ENCODE data around the gene MISP.

The MISP gene

GRCh38 chr19:796692-797527 is 46.0 kb downstream of the MISP start, which contains the start of gene PTBP1:
Gene PTBP1 (plus strand): TSS chr19:797452. CDS start chr19:797498, 46 bp downstream.
- H3K27ac ChIP-seq, result peak within 1 kb of the TSS; percentile 94
- TF ChIP-seq ZFX (IDR thresholded peaks at IDR 0.05), result peak; percentile 41; the same call in 1 of the 2 replicates
- TF ChIP-seq CTCF (conservative IDR thresholded peaks at IDR 0.05), result no peak

- H3K27ac ChIP-seq, result peak overlapping the region; percentile 94
- TF ChIP-seq ZFX (IDR thresholded peaks at IDR 0.05) (no peak), CTCF (conservative IDR thresholded peaks at IDR 0.05) (no peak)
These were observed 46.9 kb downstream of the MISP start for GRCh38 chr19:797528-798414.

- peak overlapping the region; percentile 94 for H3K27ac ChIP-seq
- TF ChIP-seq CTCF (conservative IDR thresholded peaks at IDR 0.05) (no peak), ZFX (IDR thresholded peaks at IDR 0.05) (0 out of 2 replicates have a peak, but pooled peaks have one; percentile 18)
These were observed 47.6 kb downstream of the MISP start for GRCh38 chr19:798415-799075.

GRCh38 chr19:799076-799881 is 48.4 kb downstream of the MISP start:
- H3K27ac ChIP-seq, result peak overlapping the region; percentile 94

GRCh38 chr19:800360-801029 is 49.6 kb downstream of the MISP start:
- no peak for TF ChIP-seq CTCF (conservative IDR thresholded peaks at IDR 0.05)
- no peak for TF ChIP-seq ZFX (IDR thresholded peaks at IDR 0.05)
- peak overlapping the region; percentile 94 for H3K27ac ChIP-seq

More at GRCh38 chr19:799076-799881, 48.4 kb downstream of the MISP start:
- TF ChIP-seq ZFX (IDR thresholded peaks at IDR 0.05) (no peak), CTCF (conservative IDR thresholded peaks at IDR 0.05) (no peak; the same call in 1 of the 2 replicates)

Measured in C4-2B (cell line).